HepG2 (cell line): ENCODE results near the gene HCRTR1.

Experiments used
- FIP1L1 ChIP-seq: fragments of 200-400 bp; formaldehyde crosslinking; IDR thresholded peaks from 2 replicates; pipeline ENCODE4 v1.6.1; 2018; ENCODE audit warnings: low read depth, mild to moderate bottlenecking, low read length, moderate library complexity, borderline replicate concordance; ENCODE audit not compliant: insufficient read depth
- HES4 ChIP-seq: sonication (generic); formaldehyde crosslinking; IDR thresholded peaks from 2 replicates; pipeline ENCODE4 v1.9.0; 2021; ENCODE audit warnings: mild to moderate bottlenecking, missing genetic modification reagents, borderline replicate concordance
- MAZ ChIP-seq, 2 experiments: sonication (generic) in 1 of 2; formaldehyde crosslinking in 1 of 2; IDR thresholded peaks; 2 replicates each; pipeline versions ENCODE4 v1.5.0 to v1.6.1; 2012 to 2020; ENCODE audit warnings: low read depth in 2 of 2, mild to moderate bottlenecking in 2 of 2, borderline replicate concordance in 1 of 2, improper control_type of control experiment in 1 of 2, low read length in 1 of 2, missing genetic modification reagents in 1 of 2, moderate library complexity in 1 of 2
- ZBTB7A ChIP-seq: sonication (generic); formaldehyde crosslinking; IDR thresholded peaks from 2 replicates; pipeline ENCODE4 v1.8.0; 2022; ENCODE audit warnings: mild to moderate bottlenecking, missing genetic modification reagents
- ZFP36 ChIP-seq: fragments of 150-350 bp; IDR thresholded peaks from 2 replicates; pipeline ENCODE4 v1.6.1; 2018; ENCODE audit warnings: borderline replicate concordance, low read length, low read depth; ENCODE audit not compliant: partially characterized antibody
- ZNF563 ChIP-seq: sonication (generic); formaldehyde crosslinking; IDR thresholded peaks from 2 replicates; pipeline ENCODE4 v1.8.0; 2022; ENCODE audit warnings: mild to moderate bottlenecking, moderate library complexity, missing genetic modification reagents
- ZNF780A ChIP-seq: sonication (generic); formaldehyde crosslinking; IDR thresholded peaks from 2 replicates; pipeline ENCODE4 v1.8.0; 2022; ENCODE audit warnings: mild to moderate bottlenecking, missing genetic modification reagents, moderate library complexity
- TF ChIP-seq, protein P1 (sequence below): sonication (generic); formaldehyde crosslinking; IDR thresholded peaks from 2 replicates; pipeline ENCODE4 v1.5.0; 2020; ENCODE audit warnings: mild to moderate bottlenecking, missing genetic modification reagents
- TF ChIP-seq, protein P2 (sequence below): sonication (generic); formaldehyde crosslinking; IDR thresholded peaks from 2 replicates; pipeline ENCODE4 v1.5.0; 2020; ENCODE audit warnings: mild to moderate bottlenecking, missing genetic modification reagents, moderate library complexity

DNA sequence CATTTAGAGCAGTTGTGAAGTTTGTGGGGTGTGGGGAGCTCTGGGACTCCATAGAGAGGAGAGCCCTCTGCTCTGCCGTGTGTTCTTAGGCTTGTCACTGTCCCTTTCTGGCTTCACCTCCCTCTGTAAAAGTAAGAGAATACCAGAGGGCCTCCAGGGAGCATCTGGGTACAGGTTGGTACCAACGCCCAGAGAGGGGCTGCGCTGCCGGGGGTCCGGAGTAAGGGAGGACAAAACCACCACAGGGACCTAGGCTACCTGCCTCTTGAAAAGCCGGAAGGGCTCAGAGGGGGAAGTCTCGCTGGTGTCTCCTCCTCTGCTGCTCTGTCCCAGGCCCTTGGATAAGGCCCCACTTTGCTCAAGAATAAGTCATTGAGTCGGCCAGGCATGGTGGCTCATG, 44.2 kb upstream of the HCRTR1 start:
- TF ChIP-seq ZNF780A (CRISPR knock-in tag) (no peak), FIP1L1 (no peak), ZFP36 (no peak), ZBTB7A (CRISPR knock-in tag) (no peak), MAZ (IDR thresholded peaks at IDR 0.05; ENCODE audit: borderline replicate concordance, low read depth, low read length) (no peak), MAZ (CRISPR knock-in tag; IDR thresholded peaks at IDR 0.05; ENCODE audit: low read depth) (no peak), ZNF563 (CRISPR knock-in tag) (no peak), HES4 (CRISPR knock-in tag) (no peak)
- TF ChIP-seq, protein P1, sequence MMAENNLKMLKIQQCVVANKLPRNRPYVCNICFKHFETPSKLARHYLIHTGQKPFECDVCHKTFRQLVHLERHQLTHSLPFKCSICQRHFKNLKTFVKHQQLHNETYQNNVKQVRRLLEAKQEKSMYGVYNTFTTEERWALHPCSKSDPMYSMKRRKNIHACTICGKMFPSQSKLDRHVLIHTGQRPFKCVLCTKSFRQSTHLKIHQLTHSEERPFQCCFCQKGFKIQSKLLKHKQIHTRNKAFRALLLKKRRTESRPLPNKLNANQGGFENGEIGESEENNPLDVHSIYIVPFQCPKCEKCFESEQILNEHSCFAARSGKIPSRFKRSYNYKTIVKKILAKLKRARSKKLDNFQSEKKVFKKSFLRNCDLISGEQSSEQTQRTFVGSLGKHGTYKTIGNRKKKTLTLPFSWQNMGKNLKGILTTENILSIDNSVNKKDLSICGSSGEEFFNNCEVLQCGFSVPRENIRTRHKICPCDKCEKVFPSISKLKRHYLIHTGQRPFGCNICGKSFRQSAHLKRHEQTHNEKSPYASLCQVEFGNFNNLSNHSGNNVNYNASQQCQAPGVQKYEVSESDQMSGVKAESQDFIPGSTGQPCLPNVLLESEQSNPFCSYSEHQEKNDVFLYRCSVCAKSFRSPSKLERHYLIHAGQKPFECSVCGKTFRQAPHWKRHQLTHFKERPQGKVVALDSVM (CRISPR knock-in tag): no peak
- TF ChIP-seq, protein P2, sequence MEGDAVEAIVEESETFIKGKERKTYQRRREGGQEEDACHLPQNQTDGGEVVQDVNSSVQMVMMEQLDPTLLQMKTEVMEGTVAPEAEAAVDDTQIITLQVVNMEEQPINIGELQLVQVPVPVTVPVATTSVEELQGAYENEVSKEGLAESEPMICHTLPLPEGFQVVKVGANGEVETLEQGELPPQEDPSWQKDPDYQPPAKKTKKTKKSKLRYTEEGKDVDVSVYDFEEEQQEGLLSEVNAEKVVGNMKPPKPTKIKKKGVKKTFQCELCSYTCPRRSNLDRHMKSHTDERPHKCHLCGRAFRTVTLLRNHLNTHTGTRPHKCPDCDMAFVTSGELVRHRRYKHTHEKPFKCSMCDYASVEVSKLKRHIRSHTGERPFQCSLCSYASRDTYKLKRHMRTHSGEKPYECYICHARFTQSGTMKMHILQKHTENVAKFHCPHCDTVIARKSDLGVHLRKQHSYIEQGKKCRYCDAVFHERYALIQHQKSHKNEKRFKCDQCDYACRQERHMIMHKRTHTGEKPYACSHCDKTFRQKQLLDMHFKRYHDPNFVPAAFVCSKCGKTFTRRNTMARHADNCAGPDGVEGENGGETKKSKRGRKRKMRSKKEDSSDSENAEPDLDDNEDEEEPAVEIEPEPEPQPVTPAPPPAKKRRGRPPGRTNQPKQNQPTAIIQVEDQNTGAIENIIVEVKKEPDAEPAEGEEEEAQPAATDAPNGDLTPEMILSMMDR (CRISPR knock-in tag): no peak
